WTC11 (cell line): ENCODE data around the gene ANP32E. TPM values are rescaled to one million over a fixed set of nuclear protein-coding genes. Genes with fewer than 3 reads are reported as not detected.
A peak's percentile ranks its signal among the peaks of the same experiment; 100 is the strongest.

Experiments
- ATAC-seq: fragments of 200-7000 bp; cut with Tn5 transposase; 2 replicates; pipeline ENCODE4 v1.10.0; 2021; ENCODE audit warnings: mild to moderate bottlenecking, moderate library complexity
- CTCF ChIA-PET: fragments of 300-600 bp; sonication (Branson Sonifier 250); formaldehyde crosslinking; loops from one replicate; lab custom pipeline; 2021; ENCODE audit warnings: antibody characterized with exemption; lab: Charles Lee
- POLR2A ChIA-PET: fragments of 350-600 bp; sonication (Branson Sonifier 250); formaldehyde crosslinking; loops from one replicate; lab custom pipeline; 2021; ENCODE audit warnings: antibody characterized with exemption; lab: Charles Lee
- DNase-seq: peaks from one replicate; pipeline ENCODE4 v3.0.0; 2021; ENCODE audit warnings: low spot score
- H3K27ac Mint-ChIP-seq: 2 replicates; pipeline ENCODE4 v1.8.0; 2021; ENCODE audit warnings: mixed read lengths
- H3K27me3 Mint-ChIP-seq: 2 replicates; pipeline ENCODE4 v1.8.0; 2021; ENCODE audit warnings: low read depth, mild to moderate bottlenecking, moderate library complexity, mixed read lengths
- H3K36me3 Mint-ChIP-seq: 2 replicates; pipeline ENCODE4 v1.8.0; 2021; ENCODE audit warnings: mixed read lengths
- H3K4me1 Mint-ChIP-seq: 2 replicates; pipeline ENCODE4 v1.8.0; 2022; ENCODE audit warnings: mixed read lengths
- H3K4me3 Mint-ChIP-seq: 2 replicates; pipeline ENCODE4 v1.8.0; 2021; ENCODE audit warnings: mild to moderate bottlenecking, moderate library complexity, mixed read lengths
- H3K9me3 Mint-ChIP-seq: 2 replicates; pipeline ENCODE4 v1.8.0; 2021; ENCODE audit warnings: mixed read lengths
- AR ChIP-seq: fragments of 250-450 bp; sonication (Bioruptor Pico); IDR thresholded peaks from 2 replicates; pipeline ENCODE4 v1.9.0; 2021; ENCODE audit warnings: mild to moderate bottlenecking
- ATF3 ChIP-seq: sonication (generic); formaldehyde crosslinking; conservative IDR thresholded peaks from 2 replicates; pipeline ENCODE4 v1.8.1; 2022; ENCODE audit warnings: mild to moderate bottlenecking, missing genetic modification reagents
- CREM ChIP-seq: sonication (generic); formaldehyde crosslinking; IDR thresholded peaks from 2 replicates; pipeline ENCODE4 v1.8.1; 2022; ENCODE audit warnings: mild to moderate bottlenecking, missing genetic modification reagents, moderate library complexity
- ESRRA ChIP-seq: sonication (generic); formaldehyde crosslinking; IDR thresholded peaks from 2 replicates; pipeline ENCODE4 v1.8.1; 2022; ENCODE audit warnings: mild to moderate bottlenecking, missing genetic modification reagents, borderline replicate concordance
- FOXJ3 ChIP-seq: sonication (generic); formaldehyde crosslinking; IDR thresholded peaks from 2 replicates; pipeline ENCODE4 v1.9.0; 2021; ENCODE audit warnings: missing genetic modification reagents, mild to moderate bottlenecking, borderline replicate concordance
- GTF2I ChIP-seq: fragments of 250-450 bp; sonication (Bioruptor Pico); conservative IDR thresholded peaks from 2 replicates; pipeline ENCODE4 v1.4.0; 2021; ENCODE audit warnings: mild to moderate bottlenecking
- HMGXB4 ChIP-seq: sonication (generic); formaldehyde crosslinking; IDR thresholded peaks from 2 replicates; pipeline ENCODE4 v1.8.1; 2023; ENCODE audit warnings: mild to moderate bottlenecking, moderate library complexity, missing genetic modification reagents
- IRF1 ChIP-seq: sonication (generic); formaldehyde crosslinking; IDR thresholded peaks from 2 replicates; pipeline ENCODE4 v1.8.0; 2023; ENCODE audit warnings: missing genetic modification reagents
- KAT7 ChIP-seq: sonication (generic); formaldehyde crosslinking; IDR thresholded peaks from 2 replicates; pipeline ENCODE4 v1.8.1; 2023; ENCODE audit warnings: missing genetic modification reagents, mild to moderate bottlenecking, borderline replicate concordance
- MYBL2 ChIP-seq: sonication (generic); formaldehyde crosslinking; IDR thresholded peaks from 2 replicates; pipeline ENCODE4 v1.8.1; 2023; ENCODE audit warnings: mild to moderate bottlenecking, moderate library complexity, missing genetic modification reagents
- NFE2L1 ChIP-seq: sonication (generic); formaldehyde crosslinking; IDR thresholded peaks from 2 replicates; pipeline ENCODE4 v1.8.1; 2023; ENCODE audit warnings: missing genetic modification reagents
- NR1H2 ChIP-seq: sonication (generic); formaldehyde crosslinking; IDR thresholded peaks from 2 replicates; pipeline ENCODE4 v1.9.0; 2021; ENCODE audit warnings: mild to moderate bottlenecking, moderate library complexity, missing genetic modification reagents
- PRDM15 ChIP-seq: sonication (generic); formaldehyde crosslinking; IDR thresholded peaks from 2 replicates; pipeline ENCODE4 v1.8.0; 2022; ENCODE audit warnings: missing genetic modification reagents
- PRRX2 ChIP-seq: fragments of 250-450 bp; sonication (Bioruptor Pico); IDR thresholded peaks from 2 replicates; pipeline ENCODE4 v1.8.0; 2021; ENCODE audit warnings: mild to moderate bottlenecking
- TCF7 ChIP-seq: sonication (generic); formaldehyde crosslinking; IDR thresholded peaks from 2 replicates; pipeline ENCODE4 v1.8.0; 2022; ENCODE audit warnings: mild to moderate bottlenecking, low read depth, missing genetic modification reagents, moderate library complexity
- TEAD4 ChIP-seq: sonication (generic); formaldehyde crosslinking; IDR thresholded peaks from 2 replicates; pipeline ENCODE4 v1.8.0; 2022; ENCODE audit warnings: mild to moderate bottlenecking, missing genetic modification reagents
- ZNF232 ChIP-seq: sonication (generic); formaldehyde crosslinking; IDR thresholded peaks from 2 replicates; pipeline ENCODE4 v1.8.0; 2022; ENCODE audit warnings: mild to moderate bottlenecking, missing genetic modification reagents
- ZNF263 ChIP-seq: sonication (generic); formaldehyde crosslinking; IDR thresholded peaks from 2 replicates; pipeline ENCODE4 v1.8.1; 2022; ENCODE audit warnings: low read depth, mild to moderate bottlenecking, moderate library complexity, missing genetic modification reagents
- ZNF423 ChIP-seq: fragments of 250-450 bp; sonication (Bioruptor Pico); IDR thresholded peaks from 2 replicates; pipeline ENCODE4 v2.1.2; 2022; ENCODE audit warnings: mild to moderate bottlenecking, moderate library complexity
- ZNF532 ChIP-seq: fragments of 250-450 bp; sonication (Bioruptor Pico); IDR thresholded peaks from 2 replicates; pipeline ENCODE4 v1.9.0; 2021; ENCODE audit warnings: mild to moderate bottlenecking, borderline replicate concordance
- total RNA-seq: library from RNA; stranded (reverse); gene quantifications from 3 replicates; pipeline ENCODE4 v1.2.3, GENCODE V29; 2021

ANP32E gene
- total RNA-seq, 1 experiment from 2014 or later = 119 TPM

- TF ChIP-seq ZNF532 (CRISPR knock-in tag) = no peak
- no peak for TF ChIP-seq AR (CRISPR knock-in tag)
- TF ChIP-seq GTF2I (CRISPR knock-in tag) = no peak
- TF ChIP-seq KAT7 = no peak
- TF ChIP-seq FOXJ3 (CRISPR knock-in tag) = no peak
- no peak for TF ChIP-seq PRDM15 (CRISPR knock-in tag)
Observed at GRCh38 chr1:150262388-150263320, 26.7 kb upstream of the ANP32E start (continued).

GRCh38 chr1:150261367-150261766, 25.5 kb upstream of the ANP32E start:
- CTCF ChIA-PET = interaction anchor here (1.9 kb wide), 1 partner anchor 11 kb away, joined by 17 read pairs; the partner anchor contains the start of gene C1orf54
- H3K4me1 Mint-ChIP-seq = peaks cover 34% of the 10 kb centered on the region
- peak overlapping the region; percentile 93; the same call in 1 of the 2 replicates for H3K27ac Mint-ChIP-seq
- H3K27me3 Mint-ChIP-seq = no peaks in the 10 kb centered on the region
- ATAC-seq (no peak), DNase-seq (no peak)
- no peaks in the 10 kb centered on the region for H3K9me3 Mint-ChIP-seq
- POLR2A ChIA-PET = no interaction called here
- peak overlapping the region; percentile 32; the same call in 1 of the 2 replicates for H3K4me3 Mint-ChIP-seq
- H3K36me3 Mint-ChIP-seq = peaks cover 41% of the 10 kb centered on the region
- TF ChIP-seq ESRRA (CRISPR knock-in tag) (no peak), NFE2L1 (CRISPR knock-in tag) (no peak), ZNF263 (CRISPR knock-in tag) (no peak), IRF1 (CRISPR knock-in tag) (no peak), ATF3 (no peak), ZNF232 (no peak), NR1H2 (CRISPR knock-in tag) (no peak), TEAD4 (CRISPR knock-in tag) (no peak), PRRX2 (CRISPR knock-in tag) (no peak), ZNF423 (CRISPR knock-in tag) (no peak), MYBL2 (CRISPR knock-in tag) (no peak), TCF7 (CRISPR knock-in tag) (no peak), HMGXB4 (CRISPR knock-in tag) (no peak), CREM (CRISPR knock-in tag) (no peak)
